Cardiac muscle cell (in vitro differentiated cells and primary cell): Measurements from ENCODE around the gene GLP2R. TPM values are rescaled to one million over a fixed set of nuclear protein-coding genes. Genes with fewer than 3 reads are reported as not detected.

Experiments used
- DNase-seq, 2 donors: peaks; one replicate each; pipeline versions ENCODE4 v3.0.0 to v3.0.0-alpha.2; 2010 to 2017; ENCODE audit warnings: low read depth in 1 of 2, low spot score in 1 of 2
- H3K27ac ChIP-seq: fragments of 200-600 bp; sonication (generic); 2 replicates; pipeline ENCODE4 v1.5.1; 2016
- H3K27me3 ChIP-seq: fragments of 200-600 bp; sonication (generic); 2 replicates; pipeline ENCODE4 v1.6.0; 2016; ENCODE audit warnings: control low read depth
- H3K36me3 ChIP-seq: fragments of 200-600 bp; sonication (generic); 2 replicates; pipeline ENCODE4 v1.5.1; 2016; ENCODE audit warnings: control low read depth
- H3K4me1 ChIP-seq: fragments of 200-600 bp; sonication (generic); 2 replicates; pipeline ENCODE4 v1.8.1; 2017; ENCODE audit warnings: low read depth, mild to moderate bottlenecking, mixed run types
- H3K4me3 ChIP-seq: fragments of 200-600 bp; sonication (generic); 2 replicates; pipeline ENCODE4 v1.5.1; 2016; ENCODE audit warnings: mild to moderate bottlenecking
- H3K9me3 ChIP-seq: fragments of 200-600 bp; sonication (generic); 2 replicates; pipeline ENCODE4 v1.5.1; 2017; ENCODE audit warnings: low read depth, mild to moderate bottlenecking, control low read depth
- polyA plus RNA-seq: library from polyadenylated mRNA; unstranded; fragments of >200 nt; fragmentation: Nextera tagmentation; extraction: Ambion mirVana; gene quantifications from 2 replicates; pipeline ENCODE4 v1.2.1, GENCODE V29; 2016
- total RNA-seq: library from RNA; depleted of rRNA; stranded (reverse); fragments of >200 nt; gene quantifications from 2 replicates; pipeline ENCODE4 v1.2.3, GENCODE V29; 2016
- TF ChIP-seq, protein P1 (sequence below): IDR thresholded peaks from 2 replicates; pipeline ENCODE4 v1.5.1; 2012; ENCODE audit warnings: low read depth, mild to moderate bottlenecking, low read length

Gene GLP2R
- total and polyA plus RNA-seq, 2 experiments from 2014 or later: 0.06 TPM; not detected in 1

DNA sequence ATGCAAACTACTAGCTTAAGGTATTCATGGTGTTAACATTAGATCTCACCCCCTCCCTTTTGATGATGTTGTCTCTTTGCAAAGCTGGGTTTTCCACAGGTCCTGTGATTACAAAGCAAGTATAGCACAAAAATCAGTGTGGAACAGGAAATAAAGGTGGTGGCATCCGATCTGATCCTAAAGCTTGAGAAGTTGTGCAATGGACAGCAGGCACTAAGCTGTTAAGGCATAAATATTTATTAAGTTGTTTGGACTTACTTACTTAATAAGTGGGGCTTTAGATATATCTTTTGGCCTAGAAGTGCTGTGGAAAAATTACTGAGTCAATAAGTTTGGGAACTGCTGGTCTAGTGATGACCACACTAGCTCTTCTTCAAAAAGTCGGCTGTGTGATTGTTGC is 5.0 kb downstream of the GLP2R start:
- DNase-seq: no peak
- Histone ChIP-seq H3K36me3 (no peaks in the 10 kb centered on the region), H3K4me3 (no peak overlapping the region), H3K27me3 (no peaks in the 10 kb centered on the region), H3K4me1 (no peaks in the 10 kb centered on the region), H3K27ac (no peak overlapping the region), H3K9me3 (no peaks in the 10 kb centered on the region)
- TF ChIP-seq, protein P1, sequence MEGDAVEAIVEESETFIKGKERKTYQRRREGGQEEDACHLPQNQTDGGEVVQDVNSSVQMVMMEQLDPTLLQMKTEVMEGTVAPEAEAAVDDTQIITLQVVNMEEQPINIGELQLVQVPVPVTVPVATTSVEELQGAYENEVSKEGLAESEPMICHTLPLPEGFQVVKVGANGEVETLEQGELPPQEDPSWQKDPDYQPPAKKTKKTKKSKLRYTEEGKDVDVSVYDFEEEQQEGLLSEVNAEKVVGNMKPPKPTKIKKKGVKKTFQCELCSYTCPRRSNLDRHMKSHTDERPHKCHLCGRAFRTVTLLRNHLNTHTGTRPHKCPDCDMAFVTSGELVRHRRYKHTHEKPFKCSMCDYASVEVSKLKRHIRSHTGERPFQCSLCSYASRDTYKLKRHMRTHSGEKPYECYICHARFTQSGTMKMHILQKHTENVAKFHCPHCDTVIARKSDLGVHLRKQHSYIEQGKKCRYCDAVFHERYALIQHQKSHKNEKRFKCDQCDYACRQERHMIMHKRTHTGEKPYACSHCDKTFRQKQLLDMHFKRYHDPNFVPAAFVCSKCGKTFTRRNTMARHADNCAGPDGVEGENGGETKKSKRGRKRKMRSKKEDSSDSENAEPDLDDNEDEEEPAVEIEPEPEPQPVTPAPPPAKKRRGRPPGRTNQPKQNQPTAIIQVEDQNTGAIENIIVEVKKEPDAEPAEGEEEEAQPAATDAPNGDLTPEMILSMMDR: no peak

DNA sequence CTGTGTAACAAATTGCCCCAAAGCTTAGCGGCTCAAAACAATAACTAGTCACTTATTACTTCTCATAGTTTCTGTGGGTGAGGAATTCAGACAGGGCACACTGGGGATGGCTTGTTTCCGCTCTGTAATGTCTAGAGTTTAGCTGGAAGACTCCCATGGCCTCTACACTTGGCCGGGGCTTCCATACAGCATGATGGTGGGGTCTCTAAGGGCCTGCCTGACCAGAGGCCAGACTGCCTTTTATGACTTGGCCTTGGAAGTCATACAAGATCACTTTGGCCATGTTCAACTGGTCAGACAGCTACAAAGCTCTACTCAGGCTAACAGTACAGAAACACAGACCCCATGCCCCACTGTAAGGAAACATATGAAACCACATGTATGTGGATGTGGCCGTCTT is 8.2 kb downstream of the GLP2R start:
- Histone ChIP-seq H3K9me3 (no peaks in the 10 kb centered on the region), H3K4me3 (no peak overlapping the region), H3K4me1 (no peaks in the 10 kb centered on the region), H3K36me3 (no peaks in the 10 kb centered on the region), H3K27me3 (no peaks in the 10 kb centered on the region), H3K27ac (no peak overlapping the region)
- TF ChIP-seq, protein P1: no peak
- DNase-seq: no peak

DNA sequence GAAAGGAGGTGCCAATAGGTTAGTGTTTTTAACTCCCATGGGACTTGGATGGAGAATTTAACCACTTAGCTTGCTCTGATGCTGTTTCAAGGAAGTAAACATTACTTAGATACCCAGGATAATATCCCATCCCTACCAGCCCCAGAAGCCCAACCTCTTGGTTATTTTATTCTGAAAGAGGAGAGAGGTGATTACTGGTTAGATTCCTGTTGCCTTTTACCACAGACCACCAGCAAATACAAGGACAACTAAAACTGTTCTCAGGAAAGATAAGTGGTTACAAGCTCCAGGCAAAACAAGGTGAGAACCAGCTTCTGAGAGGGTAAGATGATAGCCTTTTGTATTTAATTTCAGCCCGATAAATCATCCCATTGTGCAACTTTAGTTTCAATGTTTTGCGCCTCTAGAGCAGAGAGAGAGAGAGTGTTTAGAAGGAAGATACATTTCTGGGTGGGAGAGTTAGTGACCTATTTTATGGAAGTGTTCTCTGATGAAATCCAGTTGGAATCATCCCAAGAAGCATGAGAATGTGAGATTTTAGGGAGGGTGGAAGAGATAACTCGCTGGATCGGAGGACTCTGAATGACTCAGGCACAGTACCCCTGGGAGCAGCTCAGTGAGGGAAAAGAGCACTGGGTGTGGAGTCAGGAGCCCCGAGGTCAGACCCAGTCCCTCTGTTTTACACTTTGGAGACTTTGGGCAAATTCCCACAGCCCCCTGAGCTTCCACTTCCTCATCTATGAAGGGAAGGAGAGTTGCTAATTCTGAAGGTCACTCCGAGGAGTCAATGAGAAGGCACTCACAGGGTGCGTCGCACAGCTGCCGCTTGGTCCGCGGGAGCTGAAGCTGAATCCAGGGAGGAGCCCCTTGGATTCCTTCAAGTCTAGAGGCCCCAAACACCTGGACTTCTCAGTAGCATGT is 12.1 kb downstream of the GLP2R start:
- Histone ChIP-seq H3K9me3 (no peaks in the 10 kb centered on the region), H3K4me1 (no peaks in the 10 kb centered on the region), H3K36me3 (no peaks in the 10 kb centered on the region), H3K27ac (no peak overlapping the region), H3K4me3 (no peak overlapping the region), H3K27me3 (no peaks in the 10 kb centered on the region)
- TF ChIP-seq, protein P1: no peak
- DNase-seq: peak in 1 of 2 donors; percentile 97

DNA sequence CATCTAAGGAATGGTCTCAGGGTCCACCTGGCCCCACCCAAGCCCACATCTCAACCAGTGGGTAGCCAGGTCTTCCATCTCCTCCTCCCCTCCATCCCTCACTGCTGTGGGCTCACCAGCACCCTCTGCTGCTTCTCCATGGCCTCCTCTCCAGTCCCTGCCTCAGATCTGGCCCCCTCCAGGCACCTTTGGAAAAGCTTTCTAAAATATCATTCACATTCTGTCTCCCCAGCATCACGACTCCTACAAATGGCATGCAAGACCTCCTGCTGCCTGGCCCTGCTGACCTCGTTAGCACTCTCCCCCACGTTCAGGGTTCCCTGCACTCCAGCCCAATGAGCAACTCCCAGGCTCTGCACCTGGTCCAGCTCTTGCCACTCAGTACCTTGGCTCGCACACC is 13.7 kb downstream of the GLP2R start:
- no peak overlapping the region for H3K4me3 ChIP-seq
- H3K27ac ChIP-seq: no peak overlapping the region
- no peaks in the 10 kb centered on the region for H3K36me3 ChIP-seq
- no peaks in the 10 kb centered on the region for H3K27me3 ChIP-seq
- H3K9me3 ChIP-seq: no peaks in the 10 kb centered on the region
- TF ChIP-seq, protein P1: peak; percentile 37
- H3K4me1 ChIP-seq: no peaks in the 10 kb centered on the region
- peak in 1 of 2 donors; percentile 38 for DNase-seq

DNA sequence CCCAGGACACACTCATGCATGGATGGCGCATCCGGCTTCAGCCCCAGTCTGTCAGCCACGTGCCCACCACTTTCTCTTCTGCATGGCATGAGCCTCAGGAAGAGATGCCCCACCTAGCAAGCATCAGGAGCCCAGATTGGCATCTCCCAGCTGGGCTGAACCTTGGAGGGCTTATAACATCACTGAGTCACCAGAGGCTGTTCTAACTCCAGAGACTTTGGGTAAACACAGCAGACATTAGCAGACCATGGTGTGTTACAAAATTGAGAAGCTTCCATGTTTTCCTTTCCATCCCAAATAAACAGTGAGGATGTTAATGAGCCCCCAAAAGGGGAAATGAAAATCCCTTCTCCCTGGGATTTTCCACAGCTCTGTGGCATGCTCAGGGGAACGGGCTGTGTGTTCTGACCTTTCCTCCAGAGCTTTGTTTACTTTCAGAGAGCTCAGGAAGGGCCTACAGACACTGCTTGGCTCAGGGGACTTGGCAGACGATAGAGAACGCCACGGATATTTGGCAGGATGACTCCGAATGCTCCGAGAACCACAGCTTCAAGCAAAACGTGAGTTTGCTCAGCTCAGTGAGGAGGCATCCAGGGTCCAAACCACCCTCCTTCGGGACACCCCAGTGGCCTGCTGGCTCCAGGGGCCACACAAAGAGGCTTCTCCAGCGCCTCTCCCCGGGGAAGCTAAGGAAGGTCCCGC is 16.5 kb downstream of the GLP2R start:
- H3K27me3 ChIP-seq: no peaks in the 10 kb centered on the region
- no peaks in the 10 kb centered on the region for H3K36me3 ChIP-seq
- no peak overlapping the region for H3K4me3 ChIP-seq
- H3K9me3 ChIP-seq: no peaks in the 10 kb centered on the region
- no peaks in the 10 kb centered on the region for H3K4me1 ChIP-seq
- DNase-seq: peak in 1 of 2 donors; percentile 90
- TF ChIP-seq, protein P1: no peak
- no peak overlapping the region for H3K27ac ChIP-seq
